HG02840 (cell line): ENCODE results near the gene CISD3.

Experiments used
- ATAC-seq: cut with Tn5 transposase; IDR thresholded peaks from one replicate; pipeline ENCODE4 v1.9.1; 2021; ENCODE audit warnings: mild to moderate bottlenecking, moderate library complexity, moderate number of reproducible peaks; ENCODE audit not compliant: unreplicated experiment, low FRiP score

The CISD3 gene

GRCh38 chr17:38761612-38762011, 31.5 kb downstream of the CISD3 start:
- ATAC-seq = no peak

- no peak for ATAC-seq
Observed at GRCh38 chr17:38762231-38762630, 32.1 kb downstream of the CISD3 start.

- ATAC-seq = no peak
Observed at GRCh38 chr17:38766341-38766740, 36.2 kb downstream of the CISD3 start.

- no peak for ATAC-seq
Observed at GRCh38 chr17:38768417-38768816, 38.3 kb downstream of the CISD3 start.

DNA sequence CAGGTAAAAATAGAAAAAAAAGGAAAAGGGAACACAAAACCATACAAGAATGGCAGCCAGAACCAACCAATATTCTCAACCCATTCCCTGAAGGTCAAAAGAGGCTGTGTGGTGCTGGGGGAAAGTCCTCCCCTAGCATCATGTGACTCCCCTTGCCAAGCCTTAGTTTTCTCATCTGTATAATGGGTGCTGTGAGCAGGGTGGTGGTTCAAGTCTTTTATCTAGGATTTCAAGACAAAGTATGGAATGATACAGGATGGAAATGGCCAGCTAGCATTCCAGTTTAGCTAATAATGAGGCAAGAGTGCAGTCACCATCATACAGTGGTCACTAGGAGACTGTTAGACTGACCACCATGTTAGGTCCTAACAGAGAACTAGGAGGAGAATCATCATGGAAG, 43.1 kb downstream of the CISD3 start:
- no peak for ATAC-seq

DNA sequence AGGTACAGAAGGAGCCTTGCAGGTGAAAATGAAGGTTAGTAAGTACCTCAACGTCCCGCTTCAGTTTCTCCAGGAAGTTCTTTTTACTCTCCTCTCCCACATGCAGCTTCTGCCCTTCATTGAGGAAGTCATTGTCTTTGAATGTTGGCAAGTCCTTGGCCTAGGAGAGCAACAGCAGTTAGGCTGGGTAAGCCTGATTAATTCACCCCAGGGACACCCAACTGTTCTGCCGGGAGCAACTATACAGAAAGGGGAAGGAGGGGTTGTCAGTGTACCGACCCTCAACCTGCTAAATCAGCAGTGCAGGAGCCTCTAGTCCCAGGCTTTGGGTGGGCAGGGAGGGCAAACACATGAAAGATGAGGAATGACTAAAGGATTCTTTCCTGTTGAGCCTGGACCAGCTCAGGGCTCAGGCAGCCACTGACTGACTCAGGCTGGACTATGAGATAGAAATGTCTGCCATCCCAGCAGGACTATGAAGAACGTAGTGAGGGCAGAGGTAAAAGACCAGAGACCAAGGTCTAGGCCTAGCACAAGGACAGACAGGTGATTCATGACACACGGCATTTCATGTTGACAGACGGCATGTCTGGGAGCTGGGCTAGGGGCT, 47.6 kb downstream of the CISD3 start:
- no peak for ATAC-seq

DNA sequence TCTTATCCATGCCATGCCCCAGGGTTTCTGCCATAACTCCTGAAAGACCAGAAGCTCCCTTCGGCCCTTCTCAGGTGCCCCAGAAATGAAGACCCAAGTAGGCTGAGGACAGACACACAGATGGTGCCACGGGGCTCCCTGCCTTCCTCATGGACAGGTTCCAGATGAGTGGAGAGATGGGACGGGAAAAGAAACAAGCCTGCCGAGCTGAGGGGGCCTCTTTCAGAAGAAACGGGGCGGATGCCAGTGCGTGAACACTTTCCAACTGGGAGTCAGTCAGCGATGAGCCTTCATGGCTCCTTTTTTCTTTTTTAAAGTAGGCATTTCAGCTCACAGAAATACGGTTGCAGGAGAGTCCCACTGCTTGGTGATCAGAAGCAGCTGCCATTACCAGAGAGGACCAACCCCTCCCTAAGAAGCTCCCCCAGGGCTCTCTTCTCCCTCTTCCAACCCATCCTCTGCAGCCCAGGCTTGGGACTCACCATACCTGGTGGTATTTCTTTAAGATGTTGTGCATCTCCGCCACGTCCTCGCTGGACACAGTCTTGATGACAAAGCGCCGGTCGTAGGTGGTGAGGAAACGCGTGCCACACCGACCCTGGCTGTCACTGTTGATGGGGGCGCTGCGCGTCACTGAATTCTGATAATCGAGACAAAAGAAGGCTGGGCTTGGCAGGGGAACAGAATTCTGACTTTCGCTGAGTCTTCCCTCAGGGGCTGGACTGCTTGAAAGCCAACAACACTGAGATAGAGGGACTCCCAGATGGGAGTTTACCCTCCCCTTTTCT, 50.0 kb downstream of the CISD3 start:
- no peak for ATAC-seq

DNA sequence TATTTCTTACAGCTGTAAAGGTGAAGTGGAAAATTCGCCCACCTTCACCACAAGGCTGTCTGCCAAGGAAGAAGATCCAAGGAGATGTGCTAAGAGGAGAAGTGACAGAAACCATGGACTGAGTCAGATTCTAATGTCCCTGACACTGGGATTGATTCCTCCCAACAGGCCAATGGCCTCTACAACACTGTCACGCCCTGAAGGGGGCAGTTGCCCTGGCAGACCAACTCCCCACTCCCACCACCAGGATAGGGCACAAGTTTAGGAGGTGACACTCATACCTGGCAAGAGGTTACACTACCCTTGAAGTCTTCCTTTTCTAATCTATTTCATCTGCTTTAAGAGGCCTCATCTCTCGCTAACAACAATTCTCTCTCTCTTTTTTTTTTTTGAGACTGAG, 53.1 kb downstream of the CISD3 start:
- no peak for ATAC-seq
